Astrocyte (in vitro differentiated cells and primary cell): Measurements from ENCODE around the gene LIMA1.

ENCODE experiments used
- CTCF ChIP-seq: IDR thresholded peaks from 2 replicates; pipeline ENCODE4 v1.5.1; 2011; ENCODE audit warnings: low read depth, mild to moderate bottlenecking, inconsistent platforms, low read length, moderate library complexity; ENCODE audit not compliant: insufficient read depth
- EZH2 ChIP-seq: IDR thresholded peaks from 2 replicates; pipeline ENCODE4 v1.6.1; 2012; ENCODE audit warnings: mild to moderate bottlenecking, low read length, inconsistent platforms; ENCODE audit not compliant: insufficient read depth

- TF ChIP-seq CTCF = no peak
- no peak for TF ChIP-seq EZH2
Measured at GRCh38 chr12:50147281-50147680, 136.0 kb downstream of the LIMA1 start.
